Fibroblast of pulmonary artery (primary cell): ENCODE data around the gene DOCK8.

Experiments used
- DNase-seq: peaks from one replicate; pipeline ENCODE4 v3.0.0-alpha.2; 2010; ENCODE audit warnings: low read depth
- H3K4me3 ChIP-seq: replicated peaks from 2 replicates; pipeline ENCODE4 v1.5.1; 2011; ENCODE audit warnings: low read depth, mild to moderate bottlenecking, control low read depth, low read length, moderate library complexity
- TF ChIP-seq, protein P1 (sequence below): IDR thresholded peaks from 2 replicates; pipeline ENCODE4 v1.5.1; 2011; ENCODE audit warnings: mild to moderate bottlenecking, control low read depth, low read length, inconsistent platforms; ENCODE audit errors: missing control alignments

DOCK8 gene

DNA sequence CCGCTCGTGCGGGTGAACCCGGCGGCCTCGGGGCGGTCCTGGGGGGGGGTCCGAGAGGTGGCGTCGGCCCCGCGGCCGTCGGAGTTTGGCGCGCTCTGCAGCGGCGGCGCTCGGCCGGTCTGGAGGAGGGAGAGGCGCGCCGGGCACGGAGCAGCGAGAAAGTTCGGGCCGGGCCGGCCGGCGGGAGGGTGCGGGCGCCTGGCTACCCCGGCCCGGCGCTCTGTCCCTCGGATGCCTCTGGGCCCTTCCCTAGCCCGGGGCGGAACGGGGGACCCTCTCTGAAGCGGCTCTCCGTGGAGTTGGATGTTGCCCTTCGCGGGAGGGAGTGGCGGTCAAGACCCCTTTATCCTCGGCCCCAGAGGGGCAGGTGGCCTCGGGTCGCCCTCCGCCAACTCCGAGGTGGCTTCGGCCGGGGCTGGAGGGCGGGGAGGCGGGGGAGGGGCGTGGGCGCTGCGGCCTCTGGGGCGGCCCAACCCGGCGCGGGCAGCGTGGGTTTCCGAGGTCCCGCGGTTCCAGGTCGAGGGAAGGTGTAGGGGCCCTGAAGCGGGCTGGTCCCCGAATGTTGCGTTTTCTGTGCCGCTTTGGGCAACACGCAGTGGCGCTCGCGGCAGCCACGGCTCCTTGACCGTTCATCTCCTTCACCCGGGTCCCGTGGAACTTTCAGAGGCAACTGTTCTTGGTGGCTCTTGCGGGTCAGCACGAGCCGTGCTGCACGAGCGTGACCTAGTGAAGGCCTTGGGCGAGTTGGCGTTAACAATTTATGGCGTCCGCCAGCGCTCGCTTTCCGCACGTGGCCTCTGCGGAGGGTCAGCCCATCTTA lies 290.5 kb downstream of the DOCK8 start:
- TF ChIP-seq, protein P1, sequence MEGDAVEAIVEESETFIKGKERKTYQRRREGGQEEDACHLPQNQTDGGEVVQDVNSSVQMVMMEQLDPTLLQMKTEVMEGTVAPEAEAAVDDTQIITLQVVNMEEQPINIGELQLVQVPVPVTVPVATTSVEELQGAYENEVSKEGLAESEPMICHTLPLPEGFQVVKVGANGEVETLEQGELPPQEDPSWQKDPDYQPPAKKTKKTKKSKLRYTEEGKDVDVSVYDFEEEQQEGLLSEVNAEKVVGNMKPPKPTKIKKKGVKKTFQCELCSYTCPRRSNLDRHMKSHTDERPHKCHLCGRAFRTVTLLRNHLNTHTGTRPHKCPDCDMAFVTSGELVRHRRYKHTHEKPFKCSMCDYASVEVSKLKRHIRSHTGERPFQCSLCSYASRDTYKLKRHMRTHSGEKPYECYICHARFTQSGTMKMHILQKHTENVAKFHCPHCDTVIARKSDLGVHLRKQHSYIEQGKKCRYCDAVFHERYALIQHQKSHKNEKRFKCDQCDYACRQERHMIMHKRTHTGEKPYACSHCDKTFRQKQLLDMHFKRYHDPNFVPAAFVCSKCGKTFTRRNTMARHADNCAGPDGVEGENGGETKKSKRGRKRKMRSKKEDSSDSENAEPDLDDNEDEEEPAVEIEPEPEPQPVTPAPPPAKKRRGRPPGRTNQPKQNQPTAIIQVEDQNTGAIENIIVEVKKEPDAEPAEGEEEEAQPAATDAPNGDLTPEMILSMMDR, result no peak
- no peak for DNase-seq
- H3K4me3 ChIP-seq, result peak overlapping the region; percentile 45

DNA sequence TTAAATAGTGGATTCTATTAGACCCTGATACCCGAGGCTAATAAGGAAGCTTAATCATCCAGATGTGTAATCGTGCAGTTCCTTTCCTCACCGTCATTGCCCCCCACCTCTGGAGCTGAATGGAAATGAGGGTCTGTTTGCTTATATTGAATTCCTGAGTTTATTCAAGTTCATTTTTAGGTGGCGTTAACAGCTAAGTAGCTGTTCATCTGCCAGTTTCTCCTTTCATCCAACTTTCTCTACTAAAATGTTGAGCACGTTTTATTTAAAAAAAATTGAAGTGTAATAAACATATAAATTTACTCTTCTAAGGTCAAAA lies 291.0 kb downstream of the DOCK8 start:
- TF ChIP-seq, protein P1, result no peak
- H3K4me3 ChIP-seq, result peak overlapping the region; percentile 45
- DNase-seq, result no peak

DNA sequence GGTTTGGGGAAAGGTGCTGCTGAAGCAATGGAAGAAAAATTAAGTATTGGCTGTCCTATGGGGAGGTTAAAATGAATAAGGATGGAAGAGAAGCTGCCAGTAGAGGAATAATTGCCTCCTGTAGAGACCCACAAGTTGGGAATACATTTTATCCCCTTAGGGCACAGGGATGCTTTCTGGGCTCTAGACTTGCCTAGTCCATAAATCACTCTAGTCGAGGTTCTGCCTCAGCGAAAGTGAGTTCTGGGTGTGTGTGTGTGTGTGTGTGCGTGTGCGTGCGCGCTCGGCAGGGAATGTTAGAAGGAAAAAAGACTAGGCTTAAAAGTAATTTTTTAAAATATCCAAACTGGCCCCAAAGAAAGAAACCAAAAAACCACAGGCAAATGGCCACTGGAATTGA lies 291.6 kb downstream of the DOCK8 start:
- H3K4me3 ChIP-seq, result no peak overlapping the region
- DNase-seq, result no peak
- TF ChIP-seq, protein P1, result no peak

DNA sequence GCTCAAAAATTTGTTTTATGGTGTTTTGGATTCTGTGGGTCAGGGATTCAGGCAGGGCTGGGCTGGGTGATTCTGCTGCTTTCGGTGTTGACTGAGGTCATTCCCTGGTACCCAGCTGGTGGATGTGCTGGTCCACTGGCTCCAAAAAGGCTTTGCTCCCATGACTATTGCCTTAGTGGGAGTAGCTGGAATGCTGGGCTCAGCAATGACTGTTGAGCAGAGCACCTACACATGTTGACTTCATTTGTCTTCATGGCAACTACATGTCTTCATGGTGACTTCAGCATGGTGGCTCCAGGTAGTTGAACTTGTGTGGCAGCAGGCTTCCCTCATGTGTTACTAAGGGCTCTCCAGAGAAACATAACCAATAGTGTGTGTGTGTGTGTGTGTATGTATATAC lies 297.2 kb downstream of the DOCK8 start:
- DNase-seq, result no peak
- TF ChIP-seq, protein P1, result no peak
- H3K4me3 ChIP-seq, result no peak overlapping the region

DNA sequence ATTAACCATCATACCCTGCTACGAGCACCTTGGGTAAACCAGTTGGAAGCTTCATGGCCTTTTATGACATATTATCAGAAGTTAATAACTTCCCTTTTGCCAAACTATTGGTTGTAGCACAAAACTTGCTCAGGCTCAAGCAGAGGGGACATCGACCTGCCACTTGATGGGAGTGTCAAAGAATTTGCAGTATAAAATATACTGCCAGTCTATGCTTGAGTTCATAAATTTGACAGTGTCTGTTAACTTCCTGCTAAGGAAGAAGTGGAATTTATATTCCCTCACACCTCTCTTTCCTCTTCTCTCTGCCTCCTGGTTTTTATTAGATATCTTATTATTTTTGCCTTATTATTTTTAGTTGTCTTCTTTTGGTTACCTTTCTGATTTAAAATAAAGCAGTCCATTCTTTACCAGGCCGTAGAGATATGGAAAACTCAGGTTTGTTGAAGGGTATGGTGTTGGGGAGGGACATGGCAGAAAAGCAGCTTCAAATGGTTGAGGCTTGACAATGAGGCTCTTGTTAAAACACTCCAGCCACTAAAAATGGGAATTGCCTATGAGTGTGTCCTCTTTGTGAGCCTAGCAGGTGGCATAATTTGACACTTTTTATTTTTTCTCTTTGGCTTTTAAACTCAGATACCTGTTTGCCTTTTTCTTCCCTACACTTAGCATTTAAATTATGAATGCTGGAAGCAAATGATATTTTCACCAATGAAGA lies 298.0 kb downstream of the DOCK8 start:
- no peak for DNase-seq
- TF ChIP-seq, protein P1, result no peak
- no peak overlapping the region for H3K4me3 ChIP-seq
